GM12878 (cell line): ENCODE data around the gene BICDL2. TPM values are rescaled to one million over a fixed set of nuclear protein-coding genes. Genes with fewer than 3 reads are reported as not detected.

Experiments
- ATAC-seq: fragments of 200-7000 bp; cut with Tn5 transposase; 3 replicates; pipeline ENCODE4 v1.9.1; 2020; ENCODE audit warnings: mild to moderate bottlenecking, moderate library complexity
- BruUV-seq: library from RNA; stranded (reverse); fragments of 400-500 nt; replicated peaks from 2 replicates; lab custom pipeline; 2021; lab: Mats Ljungman, UMichigan
- CTCF ChIA-PET: fragments of 300-600 bp; sonication (Branson Sonifier 250); formaldehyde crosslinking; extraction: SDS; loops from one replicate; lab custom pipeline; 2021; ENCODE audit warnings: inconsistent platforms; lab: Yijun Ruan, JAX
- POLR2A ChIA-PET: fragments of 350-600 bp; formaldehyde crosslinking; extraction: SDS; loops from one replicate; lab custom pipeline; 2021; ENCODE audit warnings: inconsistent platforms; lab: Charles Lee
- RAD21 ChIA-PET: fragments of 300-600 bp; sonication (Branson Sonifier 250); formaldehyde crosslinking; loops from one replicate; lab custom pipeline; 2023; ENCODE audit warnings: antibody characterized with exemption; ENCODE audit not compliant: unreplicated experiment; lab: Charles Lee
- SMC1A ChIA-PET: fragments of 300-600 bp; sonication (Branson Sonifier 250); formaldehyde crosslinking; loops from one replicate; lab custom pipeline; 2023; ENCODE audit not compliant: unreplicated experiment, uncharacterized antibody; lab: Charles Lee
- DNase-seq: peaks from one replicate; pipeline ENCODE4 v3.0.0-alpha.2; 2011; ENCODE audit warnings: low read depth, low spot score
- FAIRE-seq: peaks from 3 replicates; lab custom pipeline; 2011; peaks lifted over from hg19 to GRCh38; lab: Jason Lieb, UNC
- H2AFZ ChIP-seq: 2 replicates; pipeline ENCODE4 v1.6.0; 2011; ENCODE audit warnings: low read depth, low read length, control low read depth; ENCODE audit not compliant: control insufficient read depth
- H3K27ac ChIP-seq: 2 replicates; pipeline ENCODE4 v1.5.1; 2011; ENCODE audit warnings: control low read depth; ENCODE audit not compliant: control insufficient read depth, insufficient read depth
- H3K27me3 ChIP-seq, 2 experiments: replicated peaks in 1 of 2; 2 replicates each; pipeline versions ENCODE4 v1.6.0 to v1.6.1; 2011; ENCODE audit warnings: low read length in 1 of 2; ENCODE audit not compliant: control insufficient read depth in 2 of 2, insufficient read depth in 2 of 2
- H3K36me3 ChIP-seq, 2 experiments: 2 replicates each; pipeline ENCODE4 v1.5.1; 2011; ENCODE audit warnings: low read length in 1 of 2; ENCODE audit not compliant: control insufficient read depth in 2 of 2, insufficient read depth in 2 of 2
- H3K4me1 ChIP-seq: 2 replicates; pipeline ENCODE4 v1.6.1; 2011; ENCODE audit warnings: mild to moderate bottlenecking, low read length, moderate library complexity, mixed read lengths; ENCODE audit not compliant: control insufficient read depth, insufficient read depth
- H3K4me2 ChIP-seq: 2 replicates; pipeline ENCODE4 v1.6.0; 2011; ENCODE audit warnings: control low read depth; ENCODE audit not compliant: control insufficient read depth, insufficient read depth
- H3K4me3 ChIP-seq: fragments of 200-600 bp; sonication (generic); 2 replicates; pipeline ENCODE4 v1.5.1; 2016
- H3K79me2 ChIP-seq: 2 replicates; pipeline ENCODE4 v1.6.0; 2011; ENCODE audit warnings: low read length; ENCODE audit not compliant: control insufficient read depth, insufficient read depth
- H3K9ac ChIP-seq: 2 replicates; pipeline ENCODE4 v1.8.0; 2011; ENCODE audit warnings: low read length, control low read depth, mixed read lengths; ENCODE audit not compliant: control insufficient read depth, insufficient read depth
- H3K9me3 ChIP-seq: replicated peaks from 3 replicates; pipeline ENCODE4 v1.5.1; 2011; ENCODE audit warnings: mild to moderate bottlenecking, low read length; ENCODE audit not compliant: control insufficient read depth, insufficient read depth
- H4K20me1 ChIP-seq: 2 replicates; pipeline ENCODE4 v1.6.0; 2011; ENCODE audit not compliant: control insufficient read depth, insufficient read depth
- CBFB ChIP-seq: IDR thresholded peaks from 2 replicates; pipeline ENCODE4 v1.6.1; 2016; ENCODE audit warnings: antibody characterized with exemption, low read depth
- CEBPZ ChIP-seq: fragments of 150-350 bp; IDR thresholded peaks from 2 replicates; pipeline ENCODE4 v1.6.1; 2016; ENCODE audit warnings: low read depth, low read length
- CHD2 ChIP-seq: IDR thresholded peaks from 2 replicates; pipeline ENCODE4 v1.6.1; 2011; ENCODE audit warnings: low read depth, low read length, improper control_type of control experiment, borderline replicate concordance
- HCFC1 ChIP-seq: fragments of 150-350 bp; IDR thresholded peaks from 2 replicates; pipeline ENCODE4 v1.6.1; 2014; ENCODE audit warnings: low read length
- IRF3 ChIP-seq: fragments of 450-650 bp; IDR thresholded peaks from 2 replicates; pipeline ENCODE4 v1.6.1; 2014; ENCODE audit warnings: mild to moderate bottlenecking
- NKRF ChIP-seq: fragments of 450-650 bp; conservative IDR thresholded peaks from 2 replicates; pipeline ENCODE4 v1.6.1; 2017; ENCODE audit warnings: mild to moderate bottlenecking, moderate library complexity
- PKNOX1 ChIP-seq: fragments of 450-650 bp; IDR thresholded peaks from 2 replicates; pipeline ENCODE4 v1.6.1; 2016; ENCODE audit warnings: mild to moderate bottlenecking
- RAD21 ChIP-seq: IDR thresholded peaks from 2 replicates; pipeline ENCODE4 v1.6.1; 2011; ENCODE audit warnings: mild to moderate bottlenecking, low read depth, low read length, moderate library complexity; ENCODE audit not compliant: insufficient read depth
- STAT1 ChIP-seq: fragments of 450-650 bp; conservative IDR thresholded peaks from 2 replicates; pipeline ENCODE4 v1.6.1; 2014; ENCODE audit warnings: antibody characterized with exemption, mild to moderate bottlenecking
- TARDBP ChIP-seq: IDR thresholded peaks from 2 replicates; pipeline ENCODE4 v1.6.1; 2016; ENCODE audit warnings: borderline replicate concordance
- ZNF24 ChIP-seq: fragments of 450-650 bp; IDR thresholded peaks from 2 replicates; pipeline ENCODE4 v1.6.1; 2017; ENCODE audit warnings: antibody characterized with exemption, mild to moderate bottlenecking
- WGBS: methylation state at CpG from one replicate; pipeline ENCODE4 v1.1.6; 2016; ENCODE audit warnings: low lambda C conversion rate; ENCODE audit not compliant: insufficient replicate concordance, insufficient coverage; ENCODE audit errors: missing lambda C conversion rate; 5-methylcytosine and 5-hydroxymethylcytosine counted together
- in situ Hi-C: fragments of 300-500 bp; cut with MboI; formaldehyde crosslinking; loops from 9 replicates; pipeline ENCODE4 v1.14.3; 2018; ENCODE audit warnings: mixed read lengths
- intact Hi-C: fragments of 100-400 bp; cut with micrococcal nuclease; formaldehyde crosslinking; loops from one replicate; pipeline ENCODE4 v1.14.2; 2022; ENCODE audit not compliant: unreplicated experiment
- polyA plus RNA-seq, 11 experiments: library from polyadenylated mRNA; depleted of rRNA in 4 of 11; unstranded in 6 of 11; stranded (reverse) in 5 of 11; fragments of >200 nt; fragmentation: Nextera tagmentation in 4 of 11; fragmentation: Illumina TruSeq in 1 of 11; extraction: Ambion mirVana in 4 of 11; extraction: Trizol in 1 of 11; gene quantifications; 1 replicate in 1 of 11; 2 replicates in 10 of 11; pipeline versions ENCODE4 v1.2.1 to v1.2.3, GENCODE V29; 2011 to 2016; ENCODE audit warnings: inconsistent platforms in 2 of 11, missing spikeins in 2 of 11, low read depth in 1 of 11
- total RNA-seq, 4 experiments: library from RNA; depleted of rRNA in 3 of 4; stranded (reverse); fragments of >200 nt in 3 of 4; fragmentation: Illumina TruSeq in 1 of 4; extraction: Trizol in 1 of 4; gene quantifications; 2 replicates each; pipeline versions ENCODE4 v1.2.1 to v1.2.3, GENCODE V29; 2013 to 2021

The BICDL2 gene
- total and polyA plus RNA-seq, 10 of the 15 experiments (the other 5 are each of a cell fraction or from before 2014, with no cell fraction given), result not detected

GRCh38 chr16:3003582-3004270 lies 33.0 kb downstream of the BICDL2 start:
- Histone ChIP-seq H3K4me3 (no peak overlapping the region), H3K9me3 (no peaks in the 10 kb centered on the region), H3K4me2 (no peak overlapping the region; the same call in 1 of the 2 replicates), H3K36me3 (no peaks in the 10 kb centered on the region), H2AFZ (no peak overlapping the region), H3K9ac (no peak overlapping the region), H3K27ac (no peak overlapping the region), H4K20me1 (no peaks in the 10 kb centered on the region), H3K4me1 (peaks cover 17% of the 10 kb centered on the region), H3K79me2 (no peaks in the 10 kb centered on the region), H3K27me3 (peaks cover 0 to 7% of the 10 kb centered on the region in 2 experiments; a peak in 3 of 4 replicates)
- DNase-seq (peak; percentile 97), FAIRE-seq (peak; percentile 99), ATAC-seq (peak; percentile 100)
- WGBS, result 12% methylated on average over 51 of the region's 58 CpGs
- ChIA-PET CTCF (interaction anchor here (0.6 to 11.3 kb wide), 17 partner anchors 22 to 646 kb away, joined by 3 to 421 read pairs (median 4); partner anchors contain the start of genes CLDN6, HCFC1R1, IL32 and MMP25), SMC1A (interaction anchor here (0.6 to 7.2 kb wide), 6 partner anchors 13 to 1654 kb away, joined by 3 to 91 read pairs (median 4); partner anchors contain the start of genes HCFC1R1 and THOC6), RAD21 (interaction anchor here (0.6 to 3.8 kb wide), 9 partner anchors 17 to 1038 kb away, joined by 3 to 94 read pairs (median 4); partner anchors contain the start of genes HCFC1R1, PKMYT1, THOC6 and TNFRSF12A), POLR2A (interaction anchor here (1.0 to 1.6 kb wide), 3 partner anchors 20 to 24 kb away, joined by 3 to 7 read pairs (median 4); partner anchors contain the start of genes HCFC1R1 and THOC6)
- intact Hi-C loops (loop anchor here (1.0 kb wide), 1 partner anchor 25 kb away; no protein-coding TSS in a partner anchor), in situ Hi-C loops (no loop called here)
- no TSS peak for BruUV-seq
- no peak for TF ChIP-seq TARDBP
- TF ChIP-seq CEBPZ, result peak; percentile 48; the same call in 1 of the 2 replicates
- TF ChIP-seq STAT1, result no peak
- peak; percentile 96 for TF ChIP-seq IRF3
- no peak for TF ChIP-seq ZNF24
- 0 out of 2 replicates have a peak, but pooled peaks have one; percentile 52 for TF ChIP-seq NKRF
- TF ChIP-seq RAD21, result peak; percentile 71
- peak; percentile 97 for TF ChIP-seq PKNOX1
- 0 out of 2 replicates have a peak, but pooled peaks have one; percentile 23 for TF ChIP-seq HCFC1
- TF ChIP-seq CHD2, result peak; percentile 93
- TF ChIP-seq CBFB, result peak; percentile 88
